Measurements from ENCODE around the gene KIF13A. TPM values are rescaled to one million over a fixed set of nuclear protein-coding genes. Genes with fewer than 3 reads are reported as not detected.

Gene KIF13A
- total RNA-seq, 1 experiment from 2014 or later, result 52.2 TPM

- intact Hi-C loops (cut with micrococcal nuclease; ENCODE audit: unreplicated experiment), result no loop called here
- H4K20me1 ChIP-seq (ENCODE audit: insufficient read depth), result no peaks in the 10 kb centered on the region
- no peaks in the 10 kb centered on the region for H3K27me3 ChIP-seq (ENCODE audit: insufficient read depth, low read depth)
- no peak for DNase-seq
- peaks cover 15% of the 10 kb centered on the region for H3F3A ChIP-seq (ENCODE audit: insufficient read depth, low read depth)
- H3K9me3 ChIP-seq (ENCODE audit: insufficient read depth, low read depth), result no peaks in the 10 kb centered on the region
- no TSS peak for BruUV-seq (replicated peaks)
- no peak overlapping the region for H3K4me2 ChIP-seq
- CTCF ChIA-PET, result no interaction called here
- no peak overlapping the region for H2AFZ ChIP-seq
- no peaks in the 10 kb centered on the region for H3K9me2 ChIP-seq (ENCODE audit: insufficient read depth)
- TF ChIP-seq EZH2 (IDR thresholded peaks at IDR 0.05; ENCODE audit: low read depth) (no peak), CTCF (conservative IDR thresholded peaks at IDR 0.05) (no peak)
- peaks cover 13% of the 10 kb centered on the region for H3K79me2 ChIP-seq (ENCODE audit: low read depth)
- H3K4me3 ChIP-seq, result no peak overlapping the region
- no peaks in the 10 kb centered on the region for H3K36me3 ChIP-seq (ENCODE audit: low read depth)
- peaks cover 20% of the 10 kb centered on the region for H3K4me1 ChIP-seq (replicated peaks; ENCODE audit: insufficient read depth)
- no peak overlapping the region for H3K27ac ChIP-seq
- POLR2A ChIA-PET (ENCODE audit: unreplicated experiment), result no interaction called here
These were observed 277.1 kb downstream of the KIF13A start for GRCh38 chr6:17710331-17710730.

- intact Hi-C loops (cut with micrococcal nuclease; ENCODE audit: unreplicated experiment), result no loop called here
- H3K9me3 ChIP-seq (ENCODE audit: insufficient read depth, low read depth), result no peaks in the 10 kb centered on the region
- H3K36me3 ChIP-seq (ENCODE audit: low read depth), result no peaks in the 10 kb centered on the region
- peaks cover 8% of the 10 kb centered on the region; the same call in 1 of the 2 replicates for H4K20me1 ChIP-seq (ENCODE audit: insufficient read depth)
- peaks cover 15% of the 10 kb centered on the region for H3F3A ChIP-seq (ENCODE audit: insufficient read depth, low read depth)
- DNase-seq, result no peak
- TF ChIP-seq CTCF (conservative IDR thresholded peaks at IDR 0.05) (no peak), EZH2 (IDR thresholded peaks at IDR 0.05; ENCODE audit: low read depth) (no peak)
- no peaks in the 10 kb centered on the region for H3K9me2 ChIP-seq (ENCODE audit: insufficient read depth)
- peaks cover 22% of the 10 kb centered on the region for H3K79me2 ChIP-seq (ENCODE audit: low read depth)
- peaks cover 11% of the 10 kb centered on the region for H3K4me1 ChIP-seq (replicated peaks; ENCODE audit: insufficient read depth)
- no peak overlapping the region for H3K4me2 ChIP-seq
- H3K4me3 ChIP-seq, result no peak overlapping the region
- H3K27me3 ChIP-seq (ENCODE audit: insufficient read depth, low read depth), result no peaks in the 10 kb centered on the region
- ChIA-PET POLR2A (ENCODE audit: unreplicated experiment) (interaction anchor here (1.0 kb wide), 1 partner anchor 43 kb away, joined by 6 read pairs; no protein-coding TSS in a partner anchor), CTCF (no interaction called here)
- no TSS peak for BruUV-seq (replicated peaks)
- H3K27ac ChIP-seq, result no peak overlapping the region
- H2AFZ ChIP-seq, result no peak overlapping the region
These were observed 278.0 kb downstream of the KIF13A start for GRCh38 chr6:17709476-17709875.

Other genes with a start within 250 kb of the KIF13A start
- gene NHLRC1, start 135.0 kb upstream of the KIF13A start, total RNA-seq (2021), result 0.90 and 1.0 TPM in 2 replicates
- 7.0 and 10.5 TPM in 2 replicates for gene TPMT, start 167.4 kb upstream of the KIF13A start, total RNA-seq (2021)
- gene KDM1B, start 167.8 kb upstream of the KIF13A start, total RNA-seq (2021), result 15.6 and 21.5 TPM in 2 replicates